ENCODE data around the gene ITGA2B. TPM values are rescaled to one million over a fixed set of nuclear protein-coding genes. Genes with fewer than 3 reads are reported as not detected.

Gene ITGA2B
- polyA plus RNA-seq, 1 donor (not counting 4 experiments of a cell fraction or from before 2014, with no cell fraction given), result not detected

- Histone ChIP-seq H3K36me3 (ENCODE audit: control insufficient read depth in 2 of 2, extremely low read depth in 1 of 2, insufficient read depth in 2 of 2, low read length in 2 of 2) (no peaks in the 10 kb centered on the region), H3K4me3 (ENCODE audit: control insufficient read depth in 2 of 3, extremely low read depth in 1 of 3, insufficient read depth in 2 of 3, low read depth in 1 of 3, low read length in 3 of 3) (no peak overlapping the region), H4K20me1 (ENCODE audit: control insufficient read depth, extremely low read depth, insufficient read depth, low read length) (no peaks in the 10 kb centered on the region), H2AFZ (ENCODE audit: control insufficient read depth, low read length) (no peak overlapping the region), H3K9me3 (ENCODE audit: control insufficient read depth, low read depth, low read length) (no peaks in the 10 kb centered on the region), H3K4me1 (ENCODE audit: control insufficient read depth, extremely low read depth, insufficient read depth, low read length) (no peaks in the 10 kb centered on the region), H3K79me2 (ENCODE audit: control insufficient read depth, insufficient read depth, low read length) (no peaks in the 10 kb centered on the region), H3K9me1 (ENCODE audit: control insufficient read depth, extremely low read depth, insufficient read depth, low read length) (no peaks in the 10 kb centered on the region), H3K27ac (ENCODE audit: control insufficient read depth, insufficient read depth, low read length) (no peak overlapping the region), H3K27me3 (ENCODE audit: control insufficient read depth, extremely low read depth, insufficient read depth, low read length) (peaks cover 10% of the 10 kb centered on the region), H3K9ac (ENCODE audit: control insufficient read depth, extremely low read depth, insufficient read depth, low read length) (no peak overlapping the region), H3K4me2 (ENCODE audit: control insufficient read depth, extremely low read depth, insufficient read depth, low read depth, low read length) (no peak overlapping the region)
- no peak for DNase-seq (ENCODE audit: low read depth, low spot score)
- TF ChIP-seq EZH2 (IDR thresholded peaks at IDR 0.05; ENCODE audit: low read length) (no peak), CTCF (optimal IDR thresholded peaks at IDR 0.05 in 1 of 3, IDR thresholded peaks at IDR 0.05 in 1 of 3, conservative IDR thresholded peaks at IDR 0.05 in 1 of 3; ENCODE audit: extremely low read depth in 1 of 3, insufficient read depth in 2 of 3, low read length in 3 of 3) (no peak)
- dilution Hi-C loops (cut with MboI; ENCODE audit: extremely low pct_ligation_motif_present, low sequenced_read_pairs), result no loop called here
- FAIRE-seq, result no peak
Measured at GRCh38 chr17:44360826-44361225, 28.6 kb downstream of the ITGA2B start.

- Histone ChIP-seq H3K4me1 (ENCODE audit: control insufficient read depth, extremely low read depth, insufficient read depth, low read length) (no peaks in the 10 kb centered on the region), H4K20me1 (ENCODE audit: control insufficient read depth, extremely low read depth, insufficient read depth, low read length) (no peaks in the 10 kb centered on the region), H3K4me2 (ENCODE audit: control insufficient read depth, extremely low read depth, insufficient read depth, low read depth, low read length) (no peak overlapping the region), H3K9ac (ENCODE audit: control insufficient read depth, extremely low read depth, insufficient read depth, low read length) (no peak overlapping the region), H3K36me3 (ENCODE audit: control insufficient read depth in 2 of 2, extremely low read depth in 1 of 2, insufficient read depth in 2 of 2, low read length in 2 of 2) (no peaks in the 10 kb centered on the region), H2AFZ (ENCODE audit: control insufficient read depth, low read length) (no peak overlapping the region), H3K4me3 (ENCODE audit: control insufficient read depth in 2 of 3, extremely low read depth in 1 of 3, insufficient read depth in 2 of 3, low read depth in 1 of 3, low read length in 3 of 3) (no peak overlapping the region), H3K27me3 (ENCODE audit: control insufficient read depth, extremely low read depth, insufficient read depth, low read length) (peaks cover 11% of the 10 kb centered on the region), H3K9me1 (ENCODE audit: control insufficient read depth, extremely low read depth, insufficient read depth, low read length) (no peaks in the 10 kb centered on the region), H3K79me2 (ENCODE audit: control insufficient read depth, insufficient read depth, low read length) (no peaks in the 10 kb centered on the region), H3K27ac (ENCODE audit: control insufficient read depth, insufficient read depth, low read length) (no peak overlapping the region), H3K9me3 (ENCODE audit: control insufficient read depth, low read depth, low read length) (no peaks in the 10 kb centered on the region)
- no peak for TF ChIP-seq EZH2 (IDR thresholded peaks at IDR 0.05; ENCODE audit: low read length)
- TF ChIP-seq CTCF (optimal IDR thresholded peaks at IDR 0.05 in 1 of 3, IDR thresholded peaks at IDR 0.05 in 1 of 3, conservative IDR thresholded peaks at IDR 0.05 in 1 of 3; ENCODE audit: extremely low read depth in 1 of 3, insufficient read depth in 2 of 3, low read length in 3 of 3), result no peak
- DNase-seq (ENCODE audit: low read depth, low spot score), result no peak
- FAIRE-seq, result no peak
- dilution Hi-C loops (cut with MboI; ENCODE audit: extremely low pct_ligation_motif_present, low sequenced_read_pairs), result no loop called here
Measured at GRCh38 chr17:44360144-44360533, 29.3 kb downstream of the ITGA2B start.
